Mammary epithelial cell (primary cell): ENCODE data around the gene NRROS.

ENCODE experiments used
- EZH2 ChIP-seq: IDR thresholded peaks from 2 replicates; pipeline ENCODE4 v1.6.1; 2012; ENCODE audit warnings: low read length, inconsistent platforms, borderline replicate concordance
- TF ChIP-seq, protein P1 (sequence below), 2 donors: IDR thresholded peaks in 1 of 2; conservative IDR thresholded peaks in 1 of 2; 2 replicates each; pipeline ENCODE4 v1.5.1; 2011 to 2012; ENCODE audit warnings: inconsistent platforms in 2 of 2, low read length in 2 of 2, mild to moderate bottlenecking in 2 of 2, control low read depth in 1 of 2, low read depth in 1 of 2; ENCODE audit not compliant: insufficient read depth in 1 of 2; ENCODE audit errors: extremely low read depth in 1 of 2

GRCh38 chr3:196694202-196694638 lies 54.7 kb downstream of the NRROS start:
- TF ChIP-seq, protein P1, sequence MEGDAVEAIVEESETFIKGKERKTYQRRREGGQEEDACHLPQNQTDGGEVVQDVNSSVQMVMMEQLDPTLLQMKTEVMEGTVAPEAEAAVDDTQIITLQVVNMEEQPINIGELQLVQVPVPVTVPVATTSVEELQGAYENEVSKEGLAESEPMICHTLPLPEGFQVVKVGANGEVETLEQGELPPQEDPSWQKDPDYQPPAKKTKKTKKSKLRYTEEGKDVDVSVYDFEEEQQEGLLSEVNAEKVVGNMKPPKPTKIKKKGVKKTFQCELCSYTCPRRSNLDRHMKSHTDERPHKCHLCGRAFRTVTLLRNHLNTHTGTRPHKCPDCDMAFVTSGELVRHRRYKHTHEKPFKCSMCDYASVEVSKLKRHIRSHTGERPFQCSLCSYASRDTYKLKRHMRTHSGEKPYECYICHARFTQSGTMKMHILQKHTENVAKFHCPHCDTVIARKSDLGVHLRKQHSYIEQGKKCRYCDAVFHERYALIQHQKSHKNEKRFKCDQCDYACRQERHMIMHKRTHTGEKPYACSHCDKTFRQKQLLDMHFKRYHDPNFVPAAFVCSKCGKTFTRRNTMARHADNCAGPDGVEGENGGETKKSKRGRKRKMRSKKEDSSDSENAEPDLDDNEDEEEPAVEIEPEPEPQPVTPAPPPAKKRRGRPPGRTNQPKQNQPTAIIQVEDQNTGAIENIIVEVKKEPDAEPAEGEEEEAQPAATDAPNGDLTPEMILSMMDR (conservative IDR thresholded peaks at IDR 0.05 in 1 of 2, IDR thresholded peaks at IDR 0.05 in 1 of 2; ENCODE audit: extremely low read depth in 1 of 2, insufficient read depth in 1 of 2, low read depth in 1 of 2, low read length in 2 of 2): no peak
- TF ChIP-seq EZH2: no peak
